ENCODE results near the gene ISG20. TPM values are rescaled to one million over a fixed set of nuclear protein-coding genes. Genes with fewer than 3 reads are reported as not detected.

ISG20 gene
- total and polyA plus RNA-seq, 4 donors = 6.8 to 36.5 (median 14.3) TPM

DNA sequence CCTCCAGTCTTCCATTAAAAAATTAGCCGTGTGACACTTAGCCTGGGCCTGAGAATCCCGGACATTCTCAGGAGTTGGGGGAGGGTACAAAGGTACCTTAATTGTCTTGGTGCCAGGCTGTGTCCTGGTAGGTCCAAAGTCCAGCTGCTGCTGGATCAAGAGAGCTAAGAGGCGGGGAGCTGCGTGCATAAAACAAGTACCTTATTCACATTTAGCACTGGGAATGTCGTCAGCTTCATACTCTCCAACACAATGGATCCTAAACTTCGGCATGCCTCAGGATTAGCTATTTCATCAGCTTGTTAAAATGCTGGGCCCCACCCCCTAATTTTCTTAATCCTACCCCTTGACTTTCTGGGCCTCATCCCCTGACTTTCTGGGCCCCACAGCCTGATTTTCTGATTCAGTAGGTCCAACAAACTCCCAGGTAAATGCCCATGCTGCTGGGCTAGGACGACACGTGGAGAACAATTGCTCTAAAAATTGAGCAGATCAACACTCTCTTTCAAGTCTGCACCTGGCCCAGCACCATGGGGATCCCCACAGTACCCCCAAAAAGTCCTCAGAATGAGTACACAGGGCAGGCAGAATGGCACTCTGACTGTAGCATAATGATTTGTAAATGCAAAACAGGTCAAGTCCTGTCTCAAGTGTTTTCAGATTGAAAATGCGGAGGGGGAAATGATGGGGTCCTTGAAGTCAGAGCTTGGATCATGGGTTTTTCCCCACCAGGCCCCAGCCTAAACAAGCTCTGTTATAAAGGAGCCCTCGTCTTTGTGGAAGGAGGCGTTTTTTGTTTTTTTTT lies 23.3 kb upstream of the ISG20 start:
- peak overlapping the region; percentile 59 to 74 for H3K27ac ChIP-seq (ENCODE audit: low read depth in 1 of 2, low read length in 2 of 2)
- H3K4me3 ChIP-seq (ENCODE audit: low read depth in 1 of 3, low read length in 3 of 3) = no peak overlapping the region
- peak overlapping the region; percentile 29 to 36 for H3K9ac ChIP-seq (ENCODE audit: low read depth in 1 of 2, low read length in 2 of 2)
- 45% methylated on average over 11 of the region's 11 CpGs for WGBS
- TF ChIP-seq RAD21 (IDR thresholded peaks at IDR 0.05) (peak in 1 of 2 donors; percentile 33), RXRA (IDR thresholded peaks at IDR 0.05) (peak; percentile 53 to 73), NR2F2 (IDR thresholded peaks at IDR 0.05) (no peak), SP1 (IDR thresholded peaks at IDR 0.05) (peak; percentile 98), CTCF (IDR thresholded peaks at IDR 0.05; ENCODE audit: low read depth, low read length, missing input control) (no peak), FOXA1 (IDR thresholded peaks at IDR 0.05) (no peak), FOXA2 (IDR thresholded peaks at IDR 0.05) (no peak), HNF4G (IDR thresholded peaks at IDR 0.05) (peak; percentile 92), TAF1 (conservative IDR thresholded peaks at IDR 0.05) (no peak), EGR1 (IDR thresholded peaks at IDR 0.05; ENCODE audit: low read depth in 2 of 2) (peak in 1 of 2 donors; percentile 20), GABPA (IDR thresholded peaks at IDR 0.05 in 1 of 2, conservative IDR thresholded peaks at IDR 0.05 in 1 of 2) (peak in 1 of 2 donors; percentile 46), YY1 (IDR thresholded peaks at IDR 0.05) (peak; percentile 71), ATF3 (IDR thresholded peaks at IDR 0.05) (no peak), JUND (IDR thresholded peaks at IDR 0.05) (peak in 1 of 2 donors; percentile 43), HNF4A (conservative IDR thresholded peaks at IDR 0.05) (peak; percentile 97)
- TF ChIP-seq, protein P1, sequence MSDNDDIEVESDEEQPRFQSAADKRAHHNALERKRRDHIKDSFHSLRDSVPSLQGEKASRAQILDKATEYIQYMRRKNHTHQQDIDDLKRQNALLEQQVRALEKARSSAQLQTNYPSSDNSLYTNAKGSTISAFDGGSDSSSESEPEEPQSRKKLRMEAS (IDR thresholded peaks at IDR 0.05) = peak; percentile 59
- TF ChIP-seq, protein P2, sequence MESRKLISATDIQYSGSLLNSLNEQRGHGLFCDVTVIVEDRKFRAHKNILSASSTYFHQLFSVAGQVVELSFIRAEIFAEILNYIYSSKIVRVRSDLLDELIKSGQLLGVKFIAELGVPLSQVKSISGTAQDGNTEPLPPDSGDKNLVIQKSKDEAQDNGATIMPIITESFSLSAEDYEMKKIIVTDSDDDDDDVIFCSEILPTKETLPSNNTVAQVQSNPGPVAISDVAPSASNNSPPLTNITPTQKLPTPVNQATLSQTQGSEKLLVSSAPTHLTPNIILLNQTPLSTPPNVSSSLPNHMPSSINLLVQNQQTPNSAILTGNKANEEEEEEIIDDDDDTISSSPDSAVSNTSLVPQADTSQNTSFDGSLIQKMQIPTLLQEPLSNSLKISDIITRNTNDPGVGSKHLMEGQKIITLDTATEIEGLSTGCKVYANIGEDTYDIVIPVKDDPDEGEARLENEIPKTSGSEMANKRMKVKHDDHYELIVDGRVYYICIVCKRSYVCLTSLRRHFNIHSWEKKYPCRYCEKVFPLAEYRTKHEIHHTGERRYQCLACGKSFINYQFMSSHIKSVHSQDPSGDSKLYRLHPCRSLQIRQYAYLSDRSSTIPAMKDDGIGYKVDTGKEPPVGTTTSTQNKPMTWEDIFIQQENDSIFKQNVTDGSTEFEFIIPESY (IDR thresholded peaks at IDR 0.05) = peak; percentile 31
- TF ChIP-seq, protein P3, sequence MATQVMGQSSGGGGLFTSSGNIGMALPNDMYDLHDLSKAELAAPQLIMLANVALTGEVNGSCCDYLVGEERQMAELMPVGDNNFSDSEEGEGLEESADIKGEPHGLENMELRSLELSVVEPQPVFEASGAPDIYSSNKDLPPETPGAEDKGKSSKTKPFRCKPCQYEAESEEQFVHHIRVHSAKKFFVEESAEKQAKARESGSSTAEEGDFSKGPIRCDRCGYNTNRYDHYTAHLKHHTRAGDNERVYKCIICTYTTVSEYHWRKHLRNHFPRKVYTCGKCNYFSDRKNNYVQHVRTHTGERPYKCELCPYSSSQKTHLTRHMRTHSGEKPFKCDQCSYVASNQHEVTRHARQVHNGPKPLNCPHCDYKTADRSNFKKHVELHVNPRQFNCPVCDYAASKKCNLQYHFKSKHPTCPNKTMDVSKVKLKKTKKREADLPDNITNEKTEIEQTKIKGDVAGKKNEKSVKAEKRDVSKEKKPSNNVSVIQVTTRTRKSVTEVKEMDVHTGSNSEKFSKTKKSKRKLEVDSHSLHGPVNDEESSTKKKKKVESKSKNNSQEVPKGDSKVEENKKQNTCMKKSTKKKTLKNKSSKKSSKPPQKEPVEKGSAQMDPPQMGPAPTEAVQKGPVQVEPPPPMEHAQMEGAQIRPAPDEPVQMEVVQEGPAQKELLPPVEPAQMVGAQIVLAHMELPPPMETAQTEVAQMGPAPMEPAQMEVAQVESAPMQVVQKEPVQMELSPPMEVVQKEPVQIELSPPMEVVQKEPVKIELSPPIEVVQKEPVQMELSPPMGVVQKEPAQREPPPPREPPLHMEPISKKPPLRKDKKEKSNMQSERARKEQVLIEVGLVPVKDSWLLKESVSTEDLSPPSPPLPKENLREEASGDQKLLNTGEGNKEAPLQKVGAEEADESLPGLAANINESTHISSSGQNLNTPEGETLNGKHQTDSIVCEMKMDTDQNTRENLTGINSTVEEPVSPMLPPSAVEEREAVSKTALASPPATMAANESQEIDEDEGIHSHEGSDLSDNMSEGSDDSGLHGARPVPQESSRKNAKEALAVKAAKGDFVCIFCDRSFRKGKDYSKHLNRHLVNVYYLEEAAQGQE (IDR thresholded peaks at IDR 0.05) = peak; percentile 60
- H3K36me3 ChIP-seq (ENCODE audit: control insufficient read depth in 4 of 4, insufficient read depth in 3 of 4, low read depth in 1 of 4, low read length in 3 of 4) = no peaks in the 10 kb centered on the region
- DNase-seq (ENCODE audit: low spot score) = no peak
- no peaks in the 10 kb centered on the region for H3K27me3 ChIP-seq (ENCODE audit: control insufficient read depth in 4 of 4, insufficient read depth in 4 of 4, low read length in 3 of 4)
- H3K9me3 ChIP-seq (ENCODE audit: control insufficient read depth in 4 of 4, low read length in 3 of 4) = no peaks in the 10 kb centered on the region
- H3K4me1 ChIP-seq (ENCODE audit: control insufficient read depth in 4 of 4, insufficient read depth in 4 of 4, low read length in 3 of 4) = peaks cover 6 to 19% (median 18%) of the 10 kb centered on the region in 4 donors
